GM12891 (cell line): Measurements from ENCODE around the gene DCTN2.

Experiments used
- POLR2A ChIP-seq: IDR thresholded peaks from 2 replicates; pipeline ENCODE4 v1.6.1; 2011; ENCODE audit warnings: low read depth, low read length, control low read depth
- POLR2AphosphoS5 ChIP-seq: IDR thresholded peaks from 2 replicates; pipeline ENCODE4 v1.6.1; 2011; ENCODE audit warnings: low read depth, low read length, control low read depth

GRCh38 chr12:57577981-57578758 lies 31.2 kb upstream of the DCTN2 start:
- TF ChIP-seq POLR2AphosphoS5 (no peak), POLR2A (no peak)
